Karpas-422 (cell line): ENCODE results near the gene MSH3. TPM values are rescaled to one million over a fixed set of nuclear protein-coding genes. Genes with fewer than 3 reads are reported as not detected.

Experiments used
- DNase-seq: peaks from one replicate; pipeline ENCODE4 v3.0.0-alpha.2; 2015
- H2AFZ ChIP-seq: fragments of 200-600 bp; sonication (generic); 2 replicates; pipeline ENCODE4 v1.6.1; 2014; ENCODE audit warnings: antibody characterized with exemption, low read length, mixed read lengths
- H3K27ac ChIP-seq: fragments of 200-600 bp; sonication (generic); 2 replicates; pipeline ENCODE4 v1.5.1; 2014; ENCODE audit warnings: mild to moderate bottlenecking, low read length, moderate library complexity
- H3K27me3 ChIP-seq: fragments of 200-600 bp; sonication (generic); 2 replicates; pipeline ENCODE4 v1.6.1; 2014; ENCODE audit warnings: low read length, mixed read lengths
- H3K36me3 ChIP-seq: fragments of 200-600 bp; sonication (generic); 2 replicates; pipeline ENCODE4 v1.6.1; 2014; ENCODE audit warnings: low read length, mixed read lengths; ENCODE audit not compliant: insufficient read depth
- H3K4me1 ChIP-seq: fragments of 200-600 bp; sonication (generic); 2 replicates; pipeline ENCODE4 v1.6.1; 2014; ENCODE audit warnings: mild to moderate bottlenecking, low read length, mixed read lengths
- H3K4me2 ChIP-seq: fragments of 200-600 bp; sonication (generic); 2 replicates; pipeline ENCODE4 v1.6.1; 2014; ENCODE audit warnings: low read length, low read depth, mild to moderate bottlenecking; ENCODE audit not compliant: poor library complexity, severe bottlenecking
- H3K4me3 ChIP-seq: fragments of 200-600 bp; sonication (generic); 2 replicates; pipeline ENCODE4 v1.5.1; 2014; ENCODE audit warnings: mild to moderate bottlenecking, antibody characterized with exemption, low read length, mixed read lengths
- H3K79me2 ChIP-seq: fragments of 200-600 bp; sonication (generic); 2 replicates; pipeline ENCODE4 v1.6.1; 2014; ENCODE audit warnings: mild to moderate bottlenecking, low read length, mixed read lengths
- H3K9ac ChIP-seq: fragments of 200-600 bp; sonication (generic); 2 replicates; pipeline ENCODE4 v1.6.0; 2014; ENCODE audit warnings: low read length
- H3K9me2 ChIP-seq: fragments of 200-600 bp; sonication (generic), shearing (Covaris generic); replicated peaks from 2 replicates; pipeline ENCODE4 v1.6.0; 2014; ENCODE audit warnings: mild to moderate bottlenecking, low read length, moderate library complexity; ENCODE audit not compliant: insufficient read depth
- H3K9me3 ChIP-seq: fragments of 300-700, 200-600 bp; sonication (generic); 2 replicates; pipeline ENCODE4 v1.6.1; 2014; ENCODE audit warnings: low read length, mixed read lengths
- H4K20me1 ChIP-seq: fragments of 200-600 bp; sonication (generic); 2 replicates; pipeline ENCODE4 v1.6.1; 2014; ENCODE audit warnings: mild to moderate bottlenecking, antibody characterized with exemption, low read length, low read depth; ENCODE audit not compliant: insufficient read depth
- total RNA-seq: library from RNA; depleted of rRNA; stranded (reverse); fragments of >200 nt; shearing (Covaris generic); gene quantifications from 2 replicates; pipeline ENCODE4 v1.2.3, GENCODE V29; 2014; ENCODE audit warnings: low replicate concordance

Gene MSH3
- total RNA-seq, 1 experiment from 2014 or later: 24.6 TPM

- Histone ChIP-seq H3K79me2 (peaks cover 12% of the 10 kb centered on the region; the same call in 1 of the 2 replicates), H2AFZ (no peak overlapping the region), H3K4me3 (no peak overlapping the region), H3K4me2 (peak overlapping the region; percentile 8), H3K27ac (peak overlapping the region; percentile 20; the same call in 1 of the 2 replicates), H3K36me3 (peaks cover 9% of the 10 kb centered on the region), H3K4me1 (peaks cover 16% of the 10 kb centered on the region), H3K9ac (no peak overlapping the region), H3K27me3 (no peaks in the 10 kb centered on the region), H4K20me1 (no peaks in the 10 kb centered on the region), H3K9me3 (no peaks in the 10 kb centered on the region), H3K9me2 (no peaks in the 10 kb centered on the region)
- peak; percentile 51 for DNase-seq
Measured at GRCh38 chr5:80703747-80704146, 49.3 kb downstream of the MSH3 start.

- H3K36me3 ChIP-seq: peaks cover 9% of the 10 kb centered on the region
- peaks cover 16% of the 10 kb centered on the region for H3K4me1 ChIP-seq
- no peak overlapping the region for H3K9ac ChIP-seq
- H3K27ac ChIP-seq: no peak overlapping the region
- no peaks in the 10 kb centered on the region for H4K20me1 ChIP-seq
- H3K9me3 ChIP-seq: no peaks in the 10 kb centered on the region
- no peak overlapping the region for H3K4me3 ChIP-seq
- DNase-seq: no peak
- H3K4me2 ChIP-seq: no peak overlapping the region
- no peaks in the 10 kb centered on the region for H3K9me2 ChIP-seq
- H3K79me2 ChIP-seq: peaks cover 12% of the 10 kb centered on the region; the same call in 1 of the 2 replicates
- H3K27me3 ChIP-seq: no peaks in the 10 kb centered on the region
- H2AFZ ChIP-seq: no peak overlapping the region
Measured at GRCh38 chr5:80704221-80704620, 49.8 kb downstream of the MSH3 start.

GRCh38 chr5:80705216-80705769 lies 50.8 kb downstream of the MSH3 start:
- peaks cover 16% of the 10 kb centered on the region for H3K4me1 ChIP-seq
- H3K9ac ChIP-seq: no peak overlapping the region
- H3K9me2 ChIP-seq: no peaks in the 10 kb centered on the region
- H3K36me3 ChIP-seq: peaks cover 9% of the 10 kb centered on the region
- H3K4me3 ChIP-seq: no peak overlapping the region
- H3K9me3 ChIP-seq: no peaks in the 10 kb centered on the region
- no peak overlapping the region for H3K4me2 ChIP-seq
- H3K27me3 ChIP-seq: no peaks in the 10 kb centered on the region
- no peak for DNase-seq
- no peak overlapping the region for H2AFZ ChIP-seq
- H3K27ac ChIP-seq: no peak overlapping the region
- peaks cover 12% of the 10 kb centered on the region; the same call in 1 of the 2 replicates for H3K79me2 ChIP-seq
- H4K20me1 ChIP-seq: no peaks in the 10 kb centered on the region

- peaks cover 16% of the 10 kb centered on the region for H3K4me1 ChIP-seq
- H3K27ac ChIP-seq: no peak overlapping the region
- H2AFZ ChIP-seq: no peak overlapping the region
- no peaks in the 10 kb centered on the region for H4K20me1 ChIP-seq
- peaks cover 9% of the 10 kb centered on the region for H3K36me3 ChIP-seq
- no peaks in the 10 kb centered on the region for H3K27me3 ChIP-seq
- H3K79me2 ChIP-seq: peaks cover 12% of the 10 kb centered on the region; the same call in 1 of the 2 replicates
- no peak for DNase-seq
- H3K9me2 ChIP-seq: no peaks in the 10 kb centered on the region
- no peak overlapping the region for H3K4me2 ChIP-seq
- no peak overlapping the region for H3K4me3 ChIP-seq
- H3K9me3 ChIP-seq: no peaks in the 10 kb centered on the region
- H3K9ac ChIP-seq: no peak overlapping the region
Measured at GRCh38 chr5:80705801-80706200, 51.3 kb downstream of the MSH3 start.

- Histone ChIP-seq H3K27ac (no peak overlapping the region), H3K9ac (no peak overlapping the region), H3K9me3 (no peaks in the 10 kb centered on the region), H4K20me1 (no peaks in the 10 kb centered on the region), H2AFZ (no peak overlapping the region), H3K4me2 (no peak overlapping the region), H3K4me1 (peaks cover 16% of the 10 kb centered on the region), H3K9me2 (no peaks in the 10 kb centered on the region), H3K27me3 (no peaks in the 10 kb centered on the region), H3K36me3 (peaks cover 9% of the 10 kb centered on the region), H3K79me2 (peaks cover 12% of the 10 kb centered on the region; the same call in 1 of the 2 replicates), H3K4me3 (no peak overlapping the region)
- DNase-seq: no peak
Measured at GRCh38 chr5:80706835-80707447, 52.5 kb downstream of the MSH3 start.

GRCh38 chr5:80707645-80708044 lies 53.2 kb downstream of the MSH3 start:
- Histone ChIP-seq H3K27me3 (no peaks in the 10 kb centered on the region), H3K79me2 (peaks cover 12% of the 10 kb centered on the region), H3K9me3 (no peaks in the 10 kb centered on the region), H3K9me2 (no peaks in the 10 kb centered on the region), H3K4me1 (peaks cover 16% of the 10 kb centered on the region), H3K27ac (no peak overlapping the region), H3K4me2 (no peak overlapping the region), H3K9ac (no peak overlapping the region), H3K4me3 (no peak overlapping the region), H3K36me3 (0 out of 2 replicates have a peak, but pooled peaks cover 5% of the 10 kb centered on the region), H2AFZ (no peak overlapping the region), H4K20me1 (no peaks in the 10 kb centered on the region)
- DNase-seq: no peak

GRCh38 chr5:80711216-80711615 lies 56.8 kb downstream of the MSH3 start:
- Histone ChIP-seq H3K4me1 (no peaks in the 10 kb centered on the region), H3K9me2 (no peaks in the 10 kb centered on the region), H3K79me2 (peaks cover 13% of the 10 kb centered on the region), H2AFZ (no peak overlapping the region), H3K9me3 (no peaks in the 10 kb centered on the region), H3K27ac (no peak overlapping the region), H3K27me3 (no peaks in the 10 kb centered on the region), H3K9ac (no peak overlapping the region), H3K36me3 (peaks cover 8% of the 10 kb centered on the region; the same call in 1 of the 2 replicates), H3K4me3 (no peak overlapping the region), H4K20me1 (no peaks in the 10 kb centered on the region), H3K4me2 (no peak overlapping the region)
- DNase-seq: no peak

GRCh38 chr5:80711938-80712337 lies 57.5 kb downstream of the MSH3 start:
- Histone ChIP-seq H3K4me1 (no peaks in the 10 kb centered on the region), H3K9me3 (no peaks in the 10 kb centered on the region), H3K9ac (no peak overlapping the region), H2AFZ (no peak overlapping the region), H4K20me1 (no peaks in the 10 kb centered on the region), H3K36me3 (peaks cover 7% of the 10 kb centered on the region; the same call in 1 of the 2 replicates), H3K79me2 (peaks cover 13% of the 10 kb centered on the region), H3K4me3 (no peak overlapping the region), H3K4me2 (no peak overlapping the region), H3K27ac (no peak overlapping the region), H3K27me3 (no peaks in the 10 kb centered on the region), H3K9me2 (no peaks in the 10 kb centered on the region)
- no peak for DNase-seq
